Astrocyte (in vitro differentiated cells and primary cell): ENCODE results near the gene ANGPTL3. TPM values are rescaled to one million over a fixed set of nuclear protein-coding genes. Genes with fewer than 3 reads are reported as not detected.
A peak's percentile ranks its signal among the peaks of the same experiment; 100 is the strongest.

ENCODE experiments used
- DNase-seq: peaks from one replicate; pipeline ENCODE4 v3.0.0-alpha.2; 2010; ENCODE audit warnings: low read depth
- FAIRE-seq: peaks from 2 replicates; lab custom pipeline; 2011; peaks lifted over from hg19 to GRCh38; lab: Jason Lieb, UNC
- H2AFZ ChIP-seq: 2 replicates; pipeline ENCODE4 v1.6.0; 2012; ENCODE audit warnings: low read depth, low read length, inconsistent platforms
- H3K27ac ChIP-seq: 2 replicates; pipeline ENCODE4 v1.5.1; 2011; ENCODE audit warnings: low read depth, low read length, inconsistent platforms
- H3K27me3 ChIP-seq: 2 replicates; pipeline ENCODE4 v1.6.0; 2011; ENCODE audit warnings: low read length, inconsistent platforms; ENCODE audit not compliant: insufficient read depth
- H3K36me3 ChIP-seq: 2 replicates; pipeline ENCODE4 v1.5.1; 2011; ENCODE audit warnings: low read length, inconsistent platforms; ENCODE audit not compliant: insufficient read depth
- H3K4me1 ChIP-seq: 2 replicates; pipeline ENCODE4 v1.5.1; 2011; ENCODE audit warnings: low read length, inconsistent platforms; ENCODE audit not compliant: insufficient read depth
- H3K4me2 ChIP-seq: 2 replicates; pipeline ENCODE4 v1.6.0; 2012; ENCODE audit warnings: low read length, inconsistent platforms
- H3K4me3 ChIP-seq: 2 replicates; pipeline ENCODE4 v1.5.1; 2011; ENCODE audit warnings: low read depth, mild to moderate bottlenecking, low read length, inconsistent platforms; ENCODE audit not compliant: insufficient read depth
- H3K79me2 ChIP-seq: 2 replicates; pipeline ENCODE4 v1.6.0; 2012; ENCODE audit warnings: mild to moderate bottlenecking, low read length, inconsistent platforms; ENCODE audit not compliant: insufficient read depth
- H3K9ac ChIP-seq: 2 replicates; pipeline ENCODE4 v1.6.0; 2012; ENCODE audit warnings: mild to moderate bottlenecking, low read length, inconsistent platforms
- H3K9me3 ChIP-seq: 2 replicates; pipeline ENCODE4 v1.5.1; 2012; ENCODE audit warnings: low read depth, mild to moderate bottlenecking, low read length, inconsistent platforms; ENCODE audit not compliant: insufficient read depth
- H4K20me1 ChIP-seq: 2 replicates; pipeline ENCODE4 v1.6.0; 2012; ENCODE audit warnings: low read length, inconsistent platforms; ENCODE audit not compliant: insufficient read depth
- H3K27ac Mint-ChIP-seq: one replicate; pipeline ENCODE4 v1.8.0; 2021; ENCODE audit warnings: mild to moderate bottlenecking, mixed read lengths; ENCODE audit not compliant: unreplicated experiment
- H3K27me3 Mint-ChIP-seq: one replicate; pipeline ENCODE4 v1.8.0; 2021; ENCODE audit warnings: low read depth, mixed read lengths; ENCODE audit not compliant: unreplicated experiment
- H3K36me3 Mint-ChIP-seq: one replicate; pipeline ENCODE4 v1.8.0; 2021; ENCODE audit warnings: low read depth, mixed read lengths; ENCODE audit not compliant: unreplicated experiment
- H3K4me1 Mint-ChIP-seq: one replicate; pipeline ENCODE4 v1.8.0; 2021; ENCODE audit warnings: low read depth, mixed read lengths; ENCODE audit not compliant: unreplicated experiment
- H3K4me3 Mint-ChIP-seq: one replicate; pipeline ENCODE4 v1.8.0; 2021; ENCODE audit warnings: mild to moderate bottlenecking, moderate library complexity, mixed read lengths; ENCODE audit not compliant: unreplicated experiment
- H3K9me3 Mint-ChIP-seq: one replicate; pipeline ENCODE4 v1.8.0; 2021; ENCODE audit warnings: mild to moderate bottlenecking, mixed read lengths; ENCODE audit not compliant: unreplicated experiment
- EZH2 ChIP-seq: IDR thresholded peaks from 2 replicates; pipeline ENCODE4 v1.6.1; 2012; ENCODE audit warnings: mild to moderate bottlenecking, low read length, inconsistent platforms; ENCODE audit not compliant: insufficient read depth
- total RNA-seq: library from RNA; stranded (reverse); gene quantifications from 2 replicates; pipeline ENCODE4 v1.2.1, GENCODE V29; 2021
- TF ChIP-seq, protein P1 (sequence below): IDR thresholded peaks from 2 replicates; pipeline ENCODE4 v1.5.1; 2011; ENCODE audit warnings: low read depth, mild to moderate bottlenecking, inconsistent platforms, low read length, moderate library complexity; ENCODE audit not compliant: insufficient read depth

ANGPTL3 gene
- total RNA-seq, 1 donor from 2014 or later, result not detected

DNA sequence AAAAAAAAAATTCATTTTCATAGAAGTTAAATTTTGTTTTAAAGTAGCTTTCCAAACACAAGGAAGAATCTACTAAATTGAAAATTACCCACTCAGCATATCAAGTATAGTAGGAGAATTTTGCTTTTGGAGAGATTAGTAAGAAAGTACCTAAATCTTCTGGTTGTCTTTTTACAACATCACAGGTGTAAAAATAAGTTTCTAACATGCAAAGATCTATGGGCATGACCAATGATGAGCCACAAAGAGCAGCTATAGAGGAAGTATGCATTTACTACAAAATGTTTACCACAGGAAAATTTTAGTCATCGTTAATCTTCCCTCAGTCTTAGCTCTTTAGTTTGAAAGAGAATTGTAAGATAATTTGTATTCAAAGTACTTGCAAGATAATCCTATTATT lies 28.1 kb downstream of the ANGPTL3 start:
- H3K9me3 ChIP-seq, result no peaks in the 10 kb centered on the region
- H2AFZ ChIP-seq, result no peak overlapping the region
- peaks cover 21% of the 10 kb centered on the region for H3K4me1 Mint-ChIP-seq
- H4K20me1 ChIP-seq, result no peaks in the 10 kb centered on the region
- H3K9me3 Mint-ChIP-seq, result no peaks in the 10 kb centered on the region
- peaks cover 7% of the 10 kb centered on the region for H3K36me3 ChIP-seq
- TF ChIP-seq EZH2, result no peak
- TF ChIP-seq, protein P1, sequence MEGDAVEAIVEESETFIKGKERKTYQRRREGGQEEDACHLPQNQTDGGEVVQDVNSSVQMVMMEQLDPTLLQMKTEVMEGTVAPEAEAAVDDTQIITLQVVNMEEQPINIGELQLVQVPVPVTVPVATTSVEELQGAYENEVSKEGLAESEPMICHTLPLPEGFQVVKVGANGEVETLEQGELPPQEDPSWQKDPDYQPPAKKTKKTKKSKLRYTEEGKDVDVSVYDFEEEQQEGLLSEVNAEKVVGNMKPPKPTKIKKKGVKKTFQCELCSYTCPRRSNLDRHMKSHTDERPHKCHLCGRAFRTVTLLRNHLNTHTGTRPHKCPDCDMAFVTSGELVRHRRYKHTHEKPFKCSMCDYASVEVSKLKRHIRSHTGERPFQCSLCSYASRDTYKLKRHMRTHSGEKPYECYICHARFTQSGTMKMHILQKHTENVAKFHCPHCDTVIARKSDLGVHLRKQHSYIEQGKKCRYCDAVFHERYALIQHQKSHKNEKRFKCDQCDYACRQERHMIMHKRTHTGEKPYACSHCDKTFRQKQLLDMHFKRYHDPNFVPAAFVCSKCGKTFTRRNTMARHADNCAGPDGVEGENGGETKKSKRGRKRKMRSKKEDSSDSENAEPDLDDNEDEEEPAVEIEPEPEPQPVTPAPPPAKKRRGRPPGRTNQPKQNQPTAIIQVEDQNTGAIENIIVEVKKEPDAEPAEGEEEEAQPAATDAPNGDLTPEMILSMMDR, result no peak
- H3K27me3 ChIP-seq, result no peaks in the 10 kb centered on the region
- H3K4me3 ChIP-seq, result no peak overlapping the region
- no peak overlapping the region for H3K4me2 ChIP-seq
- peak; percentile 2 for DNase-seq
- no peak overlapping the region for H3K27ac ChIP-seq
- H3K36me3 Mint-ChIP-seq, result peaks cover 7% of the 10 kb centered on the region
- peaks cover 3% of the 10 kb centered on the region for H3K4me1 ChIP-seq
- H3K27ac Mint-ChIP-seq, result no peak overlapping the region
- no peak for FAIRE-seq
- no peak overlapping the region for H3K4me3 Mint-ChIP-seq
- no peaks in the 10 kb centered on the region for H3K27me3 Mint-ChIP-seq
- peaks cover 9% of the 10 kb centered on the region for H3K79me2 ChIP-seq
- H3K9ac ChIP-seq, result no peak overlapping the region

DNA sequence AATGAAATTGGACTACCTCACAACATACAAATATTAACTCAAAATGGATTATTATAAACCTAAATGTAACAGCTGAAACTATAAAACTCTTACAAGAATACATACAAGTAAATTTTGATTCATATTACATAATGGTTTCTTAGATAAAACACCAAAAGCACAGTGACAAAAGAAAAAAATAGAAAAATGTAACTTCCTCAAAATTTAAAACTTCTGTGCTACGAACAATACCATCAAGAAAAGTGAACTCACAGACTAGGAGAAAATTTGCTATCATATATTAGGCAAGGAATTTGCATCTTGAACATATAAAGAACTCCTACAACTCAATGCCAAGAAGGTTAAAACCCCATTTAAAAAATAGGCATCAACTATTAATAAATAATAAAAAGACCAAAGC lies 31.2 kb downstream of the ANGPTL3 start:
- no peaks in the 10 kb centered on the region for H3K27me3 Mint-ChIP-seq
- H3K9ac ChIP-seq, result no peak overlapping the region
- H3K9me3 ChIP-seq, result no peaks in the 10 kb centered on the region
- peaks cover 16% of the 10 kb centered on the region for H3K36me3 ChIP-seq
- TF ChIP-seq EZH2, result no peak
- TF ChIP-seq, protein P1, result no peak
- H2AFZ ChIP-seq, result no peak overlapping the region
- H3K4me3 Mint-ChIP-seq, result no peak overlapping the region
- no peak overlapping the region for H3K4me2 ChIP-seq
- no peak overlapping the region for H3K4me3 ChIP-seq
- H3K36me3 Mint-ChIP-seq, result peaks cover 16% of the 10 kb centered on the region
- no peak overlapping the region for H3K27ac ChIP-seq
- H4K20me1 ChIP-seq, result no peaks in the 10 kb centered on the region
- no peak overlapping the region for H3K27ac Mint-ChIP-seq
- H3K27me3 ChIP-seq, result no peaks in the 10 kb centered on the region
- DNase-seq, result no peak
- no peaks in the 10 kb centered on the region for H3K9me3 Mint-ChIP-seq
- peaks cover 9% of the 10 kb centered on the region for H3K79me2 ChIP-seq
- FAIRE-seq, result no peak
- H3K4me1 Mint-ChIP-seq, result peaks cover 11% of the 10 kb centered on the region
- no peaks in the 10 kb centered on the region for H3K4me1 ChIP-seq

DNA sequence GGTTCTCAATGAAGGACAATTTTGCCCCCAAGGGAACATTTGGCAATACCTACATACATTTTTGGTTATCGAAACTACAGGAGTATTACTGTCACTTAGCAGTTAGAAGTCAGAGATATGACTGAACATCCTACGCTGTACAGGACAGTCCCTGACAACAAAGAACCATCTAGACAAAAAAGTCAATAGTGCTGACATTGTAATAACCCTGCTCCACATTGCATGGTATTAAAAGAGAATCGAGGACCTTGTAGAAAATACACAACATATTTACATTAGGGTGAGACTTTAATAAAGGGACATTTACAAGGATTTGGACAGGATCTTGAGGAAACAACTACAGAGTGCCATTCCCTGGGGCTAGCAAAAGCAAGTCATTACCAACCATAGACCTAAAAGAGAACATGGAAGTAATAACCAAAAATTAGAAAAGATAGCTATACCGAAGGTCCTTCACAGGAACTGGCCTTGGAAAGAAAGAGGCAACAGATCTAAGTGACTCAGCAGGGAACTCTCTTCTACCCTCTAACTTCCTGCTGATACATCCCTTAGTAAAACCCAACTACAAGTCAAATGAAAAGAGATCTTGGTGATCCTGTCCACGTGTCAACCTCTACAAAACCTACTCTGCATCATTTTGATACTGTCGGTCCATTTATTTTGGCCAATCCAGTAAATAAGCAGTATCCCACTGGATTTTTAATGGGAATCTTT lies 40.2 kb downstream of the ANGPTL3 start:
- no peaks in the 10 kb centered on the region for H3K27me3 ChIP-seq
- Mint-ChIP-seq H3K27me3 (no peaks in the 10 kb centered on the region), H3K36me3 (peaks cover 26% of the 10 kb centered on the region), H3K9me3 (no peaks in the 10 kb centered on the region), H3K27ac (no peak overlapping the region), H3K4me3 (no peak overlapping the region), H3K4me1 (peaks cover 2% of the 10 kb centered on the region)
- H3K79me2 ChIP-seq, result no peaks in the 10 kb centered on the region
- no peak overlapping the region for H3K27ac ChIP-seq
- H3K4me1 ChIP-seq, result no peaks in the 10 kb centered on the region
- no peaks in the 10 kb centered on the region for H3K9me3 ChIP-seq
- no peak overlapping the region for H3K4me3 ChIP-seq
- peak; percentile 68 for FAIRE-seq
- no peak overlapping the region for H3K4me2 ChIP-seq
- DNase-seq, result no peak
- H4K20me1 ChIP-seq, result no peaks in the 10 kb centered on the region
- H3K9ac ChIP-seq, result no peak overlapping the region
- no peak overlapping the region for H2AFZ ChIP-seq
- H3K36me3 ChIP-seq, result peaks cover 16% of the 10 kb centered on the region
- TF ChIP-seq EZH2, result no peak
- TF ChIP-seq, protein P1, result no peak
